ENCODE measurements around the gene TMEM260. TPM values are rescaled to one million over a fixed set of nuclear protein-coding genes. Genes with fewer than 3 reads are reported as not detected.
A peak's percentile ranks its signal among the peaks of the same experiment; 100 is the strongest.

The TMEM260 gene
- total RNA-seq, 3 donors from 2014 or later, result 18.6 to 25.3 (median 20.7) TPM

GRCh38 chr14:56549721-56550120 lies 29.9 kb upstream of the TMEM260 start:
- Histone ChIP-seq H3K4me3 (no peak overlapping the region), H3K9me3 (no peaks in the 10 kb centered on the region), H3K36me3 (ENCODE audit: low read depth) (no peaks in the 10 kb centered on the region), H3K4me1 (ENCODE audit: low read depth) (no peaks in the 10 kb centered on the region)
- TF ChIP-seq, protein P1, sequence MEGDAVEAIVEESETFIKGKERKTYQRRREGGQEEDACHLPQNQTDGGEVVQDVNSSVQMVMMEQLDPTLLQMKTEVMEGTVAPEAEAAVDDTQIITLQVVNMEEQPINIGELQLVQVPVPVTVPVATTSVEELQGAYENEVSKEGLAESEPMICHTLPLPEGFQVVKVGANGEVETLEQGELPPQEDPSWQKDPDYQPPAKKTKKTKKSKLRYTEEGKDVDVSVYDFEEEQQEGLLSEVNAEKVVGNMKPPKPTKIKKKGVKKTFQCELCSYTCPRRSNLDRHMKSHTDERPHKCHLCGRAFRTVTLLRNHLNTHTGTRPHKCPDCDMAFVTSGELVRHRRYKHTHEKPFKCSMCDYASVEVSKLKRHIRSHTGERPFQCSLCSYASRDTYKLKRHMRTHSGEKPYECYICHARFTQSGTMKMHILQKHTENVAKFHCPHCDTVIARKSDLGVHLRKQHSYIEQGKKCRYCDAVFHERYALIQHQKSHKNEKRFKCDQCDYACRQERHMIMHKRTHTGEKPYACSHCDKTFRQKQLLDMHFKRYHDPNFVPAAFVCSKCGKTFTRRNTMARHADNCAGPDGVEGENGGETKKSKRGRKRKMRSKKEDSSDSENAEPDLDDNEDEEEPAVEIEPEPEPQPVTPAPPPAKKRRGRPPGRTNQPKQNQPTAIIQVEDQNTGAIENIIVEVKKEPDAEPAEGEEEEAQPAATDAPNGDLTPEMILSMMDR (IDR thresholded peaks at IDR 0.05), result no peak
- no peak for ATAC-seq
- no peak for DNase-seq
- intact Hi-C loops (cut with DNase I, micrococcal nuclease), result no loop called here

- H3K9me3 ChIP-seq, result no peaks in the 10 kb centered on the region
- TF ChIP-seq, protein P1 (IDR thresholded peaks at IDR 0.05), result no peak
- DNase-seq (no peak), ATAC-seq (no peak)
- intact Hi-C loops (cut with DNase I, micrococcal nuclease), result no loop called here
- no peaks in the 10 kb centered on the region for H3K4me1 ChIP-seq (ENCODE audit: low read depth)
- H3K36me3 ChIP-seq (ENCODE audit: low read depth), result no peaks in the 10 kb centered on the region
- no peak overlapping the region for H3K4me3 ChIP-seq
These were observed 27.0 kb upstream of the TMEM260 start for GRCh38 chr14:56552615-56553014.

DNA sequence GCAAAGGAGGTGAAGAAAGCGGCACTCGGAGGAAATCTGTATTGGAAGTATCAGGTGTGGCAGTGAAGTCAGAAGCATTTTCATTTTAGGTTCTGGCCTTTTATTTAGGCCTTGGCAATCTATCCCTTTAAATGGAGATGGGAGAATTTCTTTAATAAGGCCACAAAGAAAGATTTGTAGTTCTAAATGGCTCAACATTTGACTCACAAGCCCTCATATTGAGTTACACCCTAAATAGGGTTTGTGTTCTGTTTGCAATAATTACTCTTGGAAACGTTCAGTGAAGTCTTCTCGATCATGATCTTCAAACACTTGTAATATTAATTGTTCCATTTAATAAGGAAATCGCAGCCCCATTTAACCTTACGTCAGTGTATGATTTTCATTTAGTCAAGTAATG lies 25.3 kb upstream of the TMEM260 start:
- TF ChIP-seq, protein P1 (IDR thresholded peaks at IDR 0.05), result no peak
- ATAC-seq, result no peak
- Histone ChIP-seq H3K36me3 (ENCODE audit: low read depth) (no peaks in the 10 kb centered on the region), H3K4me3 (no peak overlapping the region), H3K4me1 (ENCODE audit: low read depth) (no peaks in the 10 kb centered on the region), H3K9me3 (no peaks in the 10 kb centered on the region)
- no peak for DNase-seq
- intact Hi-C loops (cut with DNase I, micrococcal nuclease), result no loop called here

DNA sequence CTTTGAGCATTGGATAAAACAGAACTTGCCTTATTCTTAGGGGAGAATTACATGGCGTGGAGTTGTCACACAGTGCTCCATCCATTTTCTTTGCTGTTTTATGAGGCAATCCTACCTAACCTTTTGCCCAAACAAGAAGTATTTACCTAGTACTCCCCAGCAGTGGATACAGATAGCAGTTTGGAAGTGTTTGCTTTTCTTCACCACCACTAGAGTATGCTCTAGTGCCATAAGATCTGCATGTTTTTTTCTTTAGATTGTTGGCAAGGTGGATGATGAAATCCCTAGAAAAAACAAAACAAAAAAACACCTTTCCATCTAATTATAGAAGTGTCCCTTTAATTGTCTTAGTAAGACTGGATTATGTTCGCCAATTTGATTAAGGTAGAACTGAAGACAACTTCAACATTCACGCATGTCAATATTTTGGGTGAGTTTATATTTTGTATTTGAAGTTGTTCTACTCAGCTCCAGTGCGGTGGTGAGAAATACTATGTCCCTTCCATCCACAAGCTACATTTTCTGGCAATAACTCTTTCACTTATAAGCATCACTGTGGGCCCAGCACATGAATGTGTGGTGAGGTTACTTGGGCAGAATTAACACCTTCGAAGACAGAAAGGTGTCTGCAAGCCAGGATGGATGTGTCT lies 23.6 kb upstream of the TMEM260 start:
- Histone ChIP-seq H3K9me3 (no peaks in the 10 kb centered on the region), H3K4me1 (ENCODE audit: low read depth) (no peaks in the 10 kb centered on the region), H3K36me3 (ENCODE audit: low read depth) (no peaks in the 10 kb centered on the region), H3K4me3 (no peak overlapping the region)
- intact Hi-C loops (cut with DNase I, micrococcal nuclease), result no loop called here
- ATAC-seq (peak; percentile 79), DNase-seq (no peak)
- TF ChIP-seq, protein P1 (IDR thresholded peaks at IDR 0.05), result no peak

DNA sequence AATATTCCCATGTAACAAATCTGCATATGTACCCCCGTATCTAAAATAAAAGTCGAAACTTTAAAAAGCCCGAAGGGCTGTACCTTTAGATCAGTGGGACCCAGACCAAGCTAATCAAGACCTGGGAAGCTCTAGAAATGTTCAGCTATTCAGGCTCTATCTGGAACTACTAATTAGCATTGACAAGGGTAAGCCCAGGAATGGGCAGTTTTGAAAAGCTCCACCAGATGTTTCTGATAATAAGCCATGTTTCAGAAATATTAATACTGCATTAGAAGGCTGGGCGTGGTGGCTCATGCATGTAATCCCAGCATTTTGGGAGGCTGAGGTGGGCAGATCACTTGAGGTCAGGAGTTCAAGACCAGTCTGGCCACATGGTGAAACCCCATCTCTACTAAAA lies 20.4 kb upstream of the TMEM260 start:
- intact Hi-C loops (cut with DNase I, micrococcal nuclease), result no loop called here
- no peak overlapping the region for H3K4me3 ChIP-seq
- TF ChIP-seq, protein P1 (IDR thresholded peaks at IDR 0.05), result no peak
- DNase-seq (no peak), ATAC-seq (no peak)
- H3K4me1 ChIP-seq (ENCODE audit: low read depth), result no peaks in the 10 kb centered on the region
- no peaks in the 10 kb centered on the region for H3K36me3 ChIP-seq (ENCODE audit: low read depth)
- H3K9me3 ChIP-seq, result no peaks in the 10 kb centered on the region

DNA sequence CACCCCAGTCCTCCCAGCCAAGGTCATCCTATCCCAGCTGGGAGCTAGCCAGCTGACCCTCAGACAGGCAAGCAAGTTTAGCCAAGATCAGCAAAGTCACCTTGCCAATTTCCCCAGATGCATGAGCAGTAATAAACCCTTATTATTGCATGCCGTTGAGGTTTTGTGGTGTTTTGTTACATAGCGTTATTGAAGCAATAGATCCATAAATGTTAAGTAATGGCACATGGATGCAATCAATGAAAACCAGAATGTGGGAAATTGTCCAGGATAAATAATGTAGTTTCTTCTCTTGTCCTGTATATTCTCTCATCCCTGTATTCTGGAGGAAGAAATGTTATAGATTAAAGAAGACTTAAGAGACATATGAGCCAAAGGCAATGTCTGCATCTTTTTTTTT lies 18.0 kb upstream of the TMEM260 start:
- Histone ChIP-seq H3K36me3 (ENCODE audit: low read depth) (no peaks in the 10 kb centered on the region), H3K4me1 (ENCODE audit: low read depth) (no peaks in the 10 kb centered on the region), H3K9me3 (no peaks in the 10 kb centered on the region), H3K4me3 (no peak overlapping the region)
- DNase-seq (no peak), ATAC-seq (no peak)
- intact Hi-C loops (cut with DNase I, micrococcal nuclease), result no loop called here
- TF ChIP-seq, protein P1 (IDR thresholded peaks at IDR 0.05), result no peak
